ENCODE measurements around the gene ELP6. TPM values are rescaled to one million over a fixed set of nuclear protein-coding genes. Genes with fewer than 3 reads are reported as not detected.

Gene ELP6
- total RNA-seq, 1 donor from 2014 or later: 37.8 TPM

DNA sequence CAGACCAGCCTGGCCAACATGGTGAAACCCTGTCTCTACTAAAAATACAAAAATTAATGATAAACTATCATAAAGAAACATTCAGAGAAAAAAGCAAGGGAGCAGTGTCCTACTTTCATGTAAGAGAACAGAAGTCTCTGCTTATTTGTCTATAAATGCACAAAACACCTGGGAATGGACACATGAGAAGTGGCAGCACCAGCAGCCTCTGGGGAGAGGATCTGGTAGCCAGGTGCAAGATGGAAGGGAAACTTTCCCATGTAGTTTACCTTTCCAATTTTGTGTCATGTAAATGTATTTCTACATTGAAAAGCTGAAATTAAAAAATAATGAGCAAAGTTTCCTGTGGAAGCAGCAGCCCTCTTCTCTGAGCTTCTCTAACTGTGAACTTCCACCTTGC, 56.5 kb downstream of the ELP6 start:
- no peak for DNase-seq

GRCh38 chr3:47455806-47456452, 57.6 kb downstream of the ELP6 start:
- DNase-seq: no peak

GRCh38 chr3:47452453-47453215, 60.9 kb downstream of the ELP6 start:
- no peak for DNase-seq

Other genes with a start within 250 kb of the ELP6 start
- gene KIF9, start 230.9 kb downstream of the ELP6 start, total RNA-seq: 10.0 and 11.2 TPM in 2 replicates
- gene KLHL18, start 230.8 kb downstream of the ELP6 start, total RNA-seq: 31.1 and 40.2 TPM in 2 replicates
- 21.4 and 41.4 TPM in 2 replicates for gene PTPN23, start 132.7 kb downstream of the ELP6 start, total RNA-seq
- 83.0 and 116 TPM in 2 replicates for gene SCAP, start 37.8 kb downstream of the ELP6 start, total RNA-seq
- gene CSPG5, start 65.2 kb upstream of the ELP6 start, total RNA-seq: 0.51 and 0.79 TPM in 2 replicates

Data from dermis blood vessel endothelial cell (primary cell).